ENCODE results near the gene IGSF3. TPM values are rescaled to one million over a fixed set of nuclear protein-coding genes. Genes with fewer than 3 reads are reported as not detected.

IGSF3 gene
- total RNA-seq, 1 donor from 2014 or later = 28.7 TPM

GRCh38 chr1:116585886-116586285, 81.6 kb downstream of the IGSF3 start:
- no peaks in the 10 kb centered on the region for H3K9me3 ChIP-seq (ENCODE audit: control insufficient read depth in 3 of 3, low read length in 3 of 3)
- H3K36me3 ChIP-seq (ENCODE audit: control insufficient read depth in 3 of 3, insufficient read depth in 3 of 3, low read length in 3 of 3) = no peaks in the 10 kb centered on the region
- no peak overlapping the region for H3K27ac ChIP-seq (ENCODE audit: low read depth, low read length)
- no peak overlapping the region for H3K4me3 ChIP-seq (ENCODE audit: low read length in 3 of 3)
- H3K4me1 ChIP-seq (ENCODE audit: control insufficient read depth in 3 of 3, insufficient read depth in 3 of 3, low read length in 3 of 3) = no peaks in the 10 kb centered on the region
- H3K27me3 ChIP-seq (ENCODE audit: control insufficient read depth in 3 of 3, insufficient read depth in 3 of 3, low read length in 3 of 3) = no peaks in the 10 kb centered on the region
- no peak overlapping the region for H3K9ac ChIP-seq (ENCODE audit: low read depth in 1 of 3, low read length in 3 of 3)

- H3K27ac ChIP-seq (ENCODE audit: low read depth, low read length) = no peak overlapping the region
- H3K36me3 ChIP-seq (ENCODE audit: control insufficient read depth in 3 of 3, insufficient read depth in 3 of 3, low read length in 3 of 3) = no peaks in the 10 kb centered on the region
- H3K4me3 ChIP-seq (ENCODE audit: low read length in 3 of 3) = no peak overlapping the region
- no peaks in the 10 kb centered on the region for H3K27me3 ChIP-seq (ENCODE audit: control insufficient read depth in 3 of 3, insufficient read depth in 3 of 3, low read length in 3 of 3)
- peaks cover 0 to 3% (median 0%) of the 10 kb centered on the region in 3 donors for H3K4me1 ChIP-seq (ENCODE audit: control insufficient read depth in 3 of 3, insufficient read depth in 3 of 3, low read length in 3 of 3)
- no peaks in the 10 kb centered on the region for H3K9me3 ChIP-seq (ENCODE audit: control insufficient read depth in 3 of 3, low read length in 3 of 3)
- H3K9ac ChIP-seq (ENCODE audit: low read depth in 1 of 3, low read length in 3 of 3) = peak overlapping the region in 1 of 3 donors; percentile 10
These were observed 86.1 kb downstream of the IGSF3 start for GRCh38 chr1:116581323-116581885.

- H3K27me3 ChIP-seq (ENCODE audit: control insufficient read depth in 3 of 3, insufficient read depth in 3 of 3, low read length in 3 of 3) = no peaks in the 10 kb centered on the region
- H3K9ac ChIP-seq (ENCODE audit: low read depth in 1 of 3, low read length in 3 of 3) = no peak overlapping the region
- H3K36me3 ChIP-seq (ENCODE audit: control insufficient read depth in 3 of 3, insufficient read depth in 3 of 3, low read length in 3 of 3) = no peaks in the 10 kb centered on the region
- H3K9me3 ChIP-seq (ENCODE audit: control insufficient read depth in 3 of 3, low read length in 3 of 3) = no peaks in the 10 kb centered on the region
- H3K27ac ChIP-seq (ENCODE audit: low read depth, low read length) = no peak overlapping the region
- H3K4me3 ChIP-seq (ENCODE audit: low read length in 3 of 3) = no peak overlapping the region
- peaks cover 0 to 3% (median 0%) of the 10 kb centered on the region in 3 donors for H3K4me1 ChIP-seq (ENCODE audit: control insufficient read depth in 3 of 3, insufficient read depth in 3 of 3, low read length in 3 of 3)
These were observed 86.8 kb downstream of the IGSF3 start for GRCh38 chr1:116580446-116581322.

GRCh38 chr1:116579259-116579875, 88.2 kb downstream of the IGSF3 start:
- H3K27ac ChIP-seq (ENCODE audit: low read depth, low read length) = no peak overlapping the region
- H3K9me3 ChIP-seq (ENCODE audit: control insufficient read depth in 3 of 3, low read length in 3 of 3) = no peaks in the 10 kb centered on the region
- no peaks in the 10 kb centered on the region for H3K27me3 ChIP-seq (ENCODE audit: control insufficient read depth in 3 of 3, insufficient read depth in 3 of 3, low read length in 3 of 3)
- H3K4me3 ChIP-seq (ENCODE audit: low read length in 3 of 3) = peak overlapping the region in 1 of 3 donors; percentile 22
- no peaks in the 10 kb centered on the region for H3K36me3 ChIP-seq (ENCODE audit: control insufficient read depth in 3 of 3, insufficient read depth in 3 of 3, low read length in 3 of 3)
- H3K9ac ChIP-seq (ENCODE audit: low read depth in 1 of 3, low read length in 3 of 3) = no peak overlapping the region
- H3K4me1 ChIP-seq (ENCODE audit: control insufficient read depth in 3 of 3, insufficient read depth in 3 of 3, low read length in 3 of 3) = peaks cover 0 to 5% (median 0%) of the 10 kb centered on the region in 3 donors

GRCh38 chr1:116578581-116578980, 89.0 kb downstream of the IGSF3 start:
- Histone ChIP-seq H3K4me1 (ENCODE audit: control insufficient read depth in 3 of 3, insufficient read depth in 3 of 3, low read length in 3 of 3) (peaks cover 0 to 5% (median 0%) of the 10 kb centered on the region in 3 donors), H3K36me3 (ENCODE audit: control insufficient read depth in 3 of 3, insufficient read depth in 3 of 3, low read length in 3 of 3) (no peaks in the 10 kb centered on the region), H3K27me3 (ENCODE audit: control insufficient read depth in 3 of 3, insufficient read depth in 3 of 3, low read length in 3 of 3) (no peaks in the 10 kb centered on the region), H3K4me3 (ENCODE audit: low read length in 3 of 3) (no peak overlapping the region), H3K9ac (ENCODE audit: low read depth in 1 of 3, low read length in 3 of 3) (no peak overlapping the region), H3K9me3 (ENCODE audit: control insufficient read depth in 3 of 3, low read length in 3 of 3) (no peaks in the 10 kb centered on the region), H3K27ac (ENCODE audit: low read depth, low read length) (no peak overlapping the region)

- Histone ChIP-seq H3K9me3 (ENCODE audit: control insufficient read depth in 3 of 3, low read length in 3 of 3) (no peaks in the 10 kb centered on the region), H3K4me3 (ENCODE audit: low read length in 3 of 3) (no peak overlapping the region), H3K36me3 (ENCODE audit: control insufficient read depth in 3 of 3, insufficient read depth in 3 of 3, low read length in 3 of 3) (no peaks in the 10 kb centered on the region), H3K27me3 (ENCODE audit: control insufficient read depth in 3 of 3, insufficient read depth in 3 of 3, low read length in 3 of 3) (no peaks in the 10 kb centered on the region), H3K9ac (ENCODE audit: low read depth in 1 of 3, low read length in 3 of 3) (no peak overlapping the region), H3K27ac (ENCODE audit: low read depth, low read length) (no peak overlapping the region), H3K4me1 (ENCODE audit: control insufficient read depth in 3 of 3, insufficient read depth in 3 of 3, low read length in 3 of 3) (peaks cover 0 to 5% (median 0%) of the 10 kb centered on the region in 3 donors)
These were observed 89.7 kb downstream of the IGSF3 start for GRCh38 chr1:116577759-116578314.

GRCh38 chr1:116574581-116575291, 92.8 kb downstream of the IGSF3 start:
- Histone ChIP-seq H3K9me3 (ENCODE audit: control insufficient read depth in 3 of 3, low read length in 3 of 3) (no peaks in the 10 kb centered on the region), H3K27me3 (ENCODE audit: control insufficient read depth in 3 of 3, insufficient read depth in 3 of 3, low read length in 3 of 3) (no peaks in the 10 kb centered on the region), H3K4me3 (ENCODE audit: low read length in 3 of 3) (no peak overlapping the region), H3K27ac (ENCODE audit: low read depth, low read length) (no peak overlapping the region), H3K36me3 (ENCODE audit: control insufficient read depth in 3 of 3, insufficient read depth in 3 of 3, low read length in 3 of 3) (no peaks in the 10 kb centered on the region), H3K4me1 (ENCODE audit: control insufficient read depth in 3 of 3, insufficient read depth in 3 of 3, low read length in 3 of 3) (peaks cover 12 to 16% (median 13%) of the 10 kb centered on the region in 3 donors), H3K9ac (ENCODE audit: low read depth in 1 of 3, low read length in 3 of 3) (no peak overlapping the region)

GRCh38 chr1:116573431-116574095, 94.0 kb downstream of the IGSF3 start:
- Histone ChIP-seq H3K9ac (ENCODE audit: low read depth in 1 of 3, low read length in 3 of 3) (no peak overlapping the region), H3K27me3 (ENCODE audit: control insufficient read depth in 3 of 3, insufficient read depth in 3 of 3, low read length in 3 of 3) (no peaks in the 10 kb centered on the region), H3K4me3 (ENCODE audit: low read length in 3 of 3) (no peak overlapping the region), H3K36me3 (ENCODE audit: control insufficient read depth in 3 of 3, insufficient read depth in 3 of 3, low read length in 3 of 3) (no peaks in the 10 kb centered on the region), H3K4me1 (ENCODE audit: control insufficient read depth in 3 of 3, insufficient read depth in 3 of 3, low read length in 3 of 3) (peaks cover 17 to 21% (median 18%) of the 10 kb centered on the region in 3 donors), H3K27ac (ENCODE audit: low read depth, low read length) (no peak overlapping the region), H3K9me3 (ENCODE audit: control insufficient read depth in 3 of 3, low read length in 3 of 3) (no peaks in the 10 kb centered on the region)

GRCh38 chr1:116572771-116573430, 94.6 kb downstream of the IGSF3 start:
- no peaks in the 10 kb centered on the region for H3K36me3 ChIP-seq (ENCODE audit: control insufficient read depth in 3 of 3, insufficient read depth in 3 of 3, low read length in 3 of 3)
- no peak overlapping the region for H3K27ac ChIP-seq (ENCODE audit: low read depth, low read length)
- no peaks in the 10 kb centered on the region for H3K9me3 ChIP-seq (ENCODE audit: control insufficient read depth in 3 of 3, low read length in 3 of 3)
- H3K9ac ChIP-seq (ENCODE audit: low read depth in 1 of 3, low read length in 3 of 3) = no peak overlapping the region
- H3K27me3 ChIP-seq (ENCODE audit: control insufficient read depth in 3 of 3, insufficient read depth in 3 of 3, low read length in 3 of 3) = no peaks in the 10 kb centered on the region
- H3K4me1 ChIP-seq (ENCODE audit: control insufficient read depth in 3 of 3, insufficient read depth in 3 of 3, low read length in 3 of 3) = peaks cover 17 to 21% (median 18%) of the 10 kb centered on the region in 3 donors
- no peak overlapping the region for H3K4me3 ChIP-seq (ENCODE audit: low read length in 3 of 3)
